HG03095 (cell line): Measurements from ENCODE around the gene CALHM2.
A peak's percentile ranks its signal among the peaks of the same experiment; 100 is the strongest.
"Not testable (repeated sequence)": the region's sequence is repeated elsewhere in the genome, so short reads cannot be mapped to it uniquely, and the experiment has no call there.

Experiments
- ATAC-seq: cut with Tn5 transposase; IDR thresholded peaks from one replicate; pipeline ENCODE4 v1.9.1; 2021; ENCODE audit warnings: moderate library complexity; ENCODE audit not compliant: unreplicated experiment

Gene CALHM2

GRCh38 chr10:103451831-103452505 lies at the start of gene CALHM2:
Gene CALHM2 (minus strand): TSS chr10:103452370. CDS start chr10:103449941, 2,429 bp downstream.
- ATAC-seq: peak; percentile 66

GRCh38 chr10:103501186-103501585 lies 49.0 kb upstream of the CALHM2 start:
- ATAC-seq: no peak

- no peak for ATAC-seq
Observed at GRCh38 chr10:103500481-103500880, 48.3 kb upstream of the CALHM2 start.

- no peak for ATAC-seq
Observed at GRCh38 chr10:103499881-103500280, 47.7 kb upstream of the CALHM2 start.

- ATAC-seq: no peak
Observed at GRCh38 chr10:103498936-103499638, 46.9 kb upstream of the CALHM2 start.

- ATAC-seq: no peak
Observed at GRCh38 chr10:103497161-103497915, 45.2 kb upstream of the CALHM2 start.

GRCh38 chr10:103495321-103495720 lies 43.2 kb upstream of the CALHM2 start:
- no peak for ATAC-seq

GRCh38 chr10:103493916-103494877 lies 42.0 kb upstream of the CALHM2 start:
- no peak for ATAC-seq

- no peak for ATAC-seq
Observed at GRCh38 chr10:103493362-103493915, 41.3 kb upstream of the CALHM2 start, which contains the start of gene NEURL1. Gene NEURL1 (plus strand): TSS chr10:103493705. CDS start chr10:103494388, 683 bp downstream.

- ATAC-seq: no peak
Observed at GRCh38 chr10:103492655-103493261, 40.6 kb upstream of the CALHM2 start.

GRCh38 chr10:103491729-103492364 lies 39.7 kb upstream of the CALHM2 start:
- no peak for ATAC-seq

- ATAC-seq: peak; percentile 24
Observed at GRCh38 chr10:103490986-103491314, 38.8 kb upstream of the CALHM2 start.

GRCh38 chr10:103487410-103487708 lies 35.2 kb upstream of the CALHM2 start:
- no peak for ATAC-seq

- ATAC-seq: not testable (repeated sequence)
Observed at GRCh38 chr10:103486635-103487409, 34.7 kb upstream of the CALHM2 start.

GRCh38 chr10:103481974-103482531 lies 29.9 kb upstream of the CALHM2 start:
- no peak for ATAC-seq

- no peak for ATAC-seq
Observed at GRCh38 chr10:103480521-103480920, 28.4 kb upstream of the CALHM2 start.

GRCh38 chr10:103479135-103479534 lies 27.0 kb upstream of the CALHM2 start, which contains the start of gene CALHM3:
Gene CALHM3 (minus strand): TSS chr10:103479240. CDS start chr10:103479032, 208 bp downstream.
- ATAC-seq: no peak

- ATAC-seq: no peak
Observed at GRCh38 chr10:103478671-103479070, 26.5 kb upstream of the CALHM2 start.
